ENCODE data around the gene WNT3A. TPM values are rescaled to one million over a fixed set of nuclear protein-coding genes. Genes with fewer than 3 reads are reported as not detected.
A peak's percentile ranks its signal among the peaks of the same experiment; 100 is the strongest.

Gene WNT3A
- total RNA-seq, 2 donors from 2014 or later = 0.11 to 0.46 TPM

DNA sequence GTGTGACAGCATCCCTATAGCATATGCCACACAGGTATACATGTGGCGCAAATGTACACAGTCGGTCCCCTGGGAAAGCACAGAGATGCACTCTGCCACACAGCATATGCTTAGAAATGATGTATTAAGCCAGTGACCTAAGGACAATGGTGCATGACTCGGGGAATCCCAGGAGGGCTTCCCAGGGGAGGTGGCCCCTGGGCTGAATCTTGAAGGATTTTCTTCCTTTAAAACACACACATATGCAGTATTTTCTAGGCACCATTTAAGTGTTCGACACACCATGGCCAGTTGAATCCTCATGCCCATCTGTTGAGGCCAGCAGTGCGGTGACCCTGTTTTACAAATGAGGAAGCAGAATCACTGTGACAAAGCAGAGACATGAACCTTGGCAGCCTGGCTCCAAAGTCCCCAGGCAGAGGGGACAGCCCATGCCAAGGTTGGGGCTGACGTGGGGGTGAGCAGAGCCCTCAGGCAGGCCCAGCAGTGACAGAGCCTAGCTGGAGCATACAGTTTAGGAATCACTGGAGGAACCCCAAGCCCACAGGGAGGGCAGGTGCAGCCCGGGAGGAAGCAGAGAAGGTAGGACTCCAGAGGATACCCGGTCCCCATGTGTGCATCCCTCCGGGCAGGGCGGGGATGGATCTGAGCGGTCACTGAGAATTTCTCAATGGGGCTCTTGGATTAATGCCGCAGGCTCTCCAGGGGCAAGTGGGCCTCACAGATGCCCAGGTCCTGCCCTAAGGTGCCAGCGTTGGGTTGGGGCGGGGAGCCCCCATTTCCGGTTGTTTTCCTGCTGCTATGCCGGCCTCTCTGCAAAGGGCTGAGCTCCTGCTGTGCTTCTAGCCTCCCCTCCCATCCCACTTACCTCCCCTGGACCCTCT lies 28.4 kb downstream of the WNT3A start:
- H3K36me3 Mint-ChIP-seq (ENCODE audit: low read depth) = no peaks in the 10 kb centered on the region

DNA sequence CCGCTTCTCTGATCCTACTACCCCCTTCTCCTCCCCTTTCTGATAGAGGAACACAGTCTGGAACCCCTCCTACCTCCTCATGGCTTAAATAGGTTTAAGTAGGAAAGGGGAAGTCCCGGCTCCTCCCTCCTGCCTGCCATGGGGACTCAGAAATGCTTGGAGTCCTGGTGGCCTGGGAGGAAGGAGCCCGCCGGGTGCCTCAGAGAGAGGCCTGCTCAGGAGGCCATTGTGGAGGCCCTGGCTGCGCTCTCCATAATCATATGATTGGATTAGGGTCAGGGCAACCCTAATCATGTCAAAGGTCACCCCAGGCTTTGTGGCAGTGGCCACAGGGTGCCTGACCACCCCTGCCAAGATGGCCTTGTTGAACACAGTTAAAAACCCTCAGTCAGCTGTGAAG lies 29.0 kb downstream of the WNT3A start:
- Histone ChIP-seq H3K9me3 (ENCODE audit: control insufficient read depth, low read length) (no peaks in the 10 kb centered on the region), H3K4me1 (ENCODE audit: control insufficient read depth, insufficient read depth, low read length) (peaks cover 4% of the 10 kb centered on the region), H3K9ac (ENCODE audit: extremely low read depth, low read length, poor library complexity, severe bottlenecking) (no peak overlapping the region), H3K4me3 (ENCODE audit: low read length) (no peak overlapping the region), H3K36me3 (ENCODE audit: control insufficient read depth, insufficient read depth, low read length) (no peaks in the 10 kb centered on the region), H3K27me3 (ENCODE audit: control insufficient read depth, insufficient read depth, low read length, poor library complexity, severe bottlenecking) (peaks cover 32% of the 10 kb centered on the region), H3K27ac (ENCODE audit: low read depth, low read length) (peak overlapping the region; percentile 99)
- peaks cover 5% of the 10 kb centered on the region for H3K9me3 Mint-ChIP-seq
- 75% methylated on average over 4 of the region's 5 CpGs; no CpG with 5 or more reads in 1 of the 2 experiments for WGBS, 2 experiments (ENCODE audit: insufficient coverage in 1 of 2, insufficient read length in 1 of 2)
- H3K4me1 Mint-ChIP-seq = peaks cover 3% of the 10 kb centered on the region
- no peak overlapping the region for H3K27ac Mint-ChIP-seq
- no peak overlapping the region for H3K4me3 Mint-ChIP-seq
- H3K27me3 Mint-ChIP-seq (ENCODE audit: insufficient read depth) = peaks cover 71% of the 10 kb centered on the region
- DNase-seq = no peak
- TF ChIP-seq, protein P1, sequence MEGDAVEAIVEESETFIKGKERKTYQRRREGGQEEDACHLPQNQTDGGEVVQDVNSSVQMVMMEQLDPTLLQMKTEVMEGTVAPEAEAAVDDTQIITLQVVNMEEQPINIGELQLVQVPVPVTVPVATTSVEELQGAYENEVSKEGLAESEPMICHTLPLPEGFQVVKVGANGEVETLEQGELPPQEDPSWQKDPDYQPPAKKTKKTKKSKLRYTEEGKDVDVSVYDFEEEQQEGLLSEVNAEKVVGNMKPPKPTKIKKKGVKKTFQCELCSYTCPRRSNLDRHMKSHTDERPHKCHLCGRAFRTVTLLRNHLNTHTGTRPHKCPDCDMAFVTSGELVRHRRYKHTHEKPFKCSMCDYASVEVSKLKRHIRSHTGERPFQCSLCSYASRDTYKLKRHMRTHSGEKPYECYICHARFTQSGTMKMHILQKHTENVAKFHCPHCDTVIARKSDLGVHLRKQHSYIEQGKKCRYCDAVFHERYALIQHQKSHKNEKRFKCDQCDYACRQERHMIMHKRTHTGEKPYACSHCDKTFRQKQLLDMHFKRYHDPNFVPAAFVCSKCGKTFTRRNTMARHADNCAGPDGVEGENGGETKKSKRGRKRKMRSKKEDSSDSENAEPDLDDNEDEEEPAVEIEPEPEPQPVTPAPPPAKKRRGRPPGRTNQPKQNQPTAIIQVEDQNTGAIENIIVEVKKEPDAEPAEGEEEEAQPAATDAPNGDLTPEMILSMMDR (conservative IDR thresholded peaks at IDR 0.05) = no peak
- H3K36me3 Mint-ChIP-seq (ENCODE audit: low read depth) = no peaks in the 10 kb centered on the region

More for the DNA sequence above, 28.4 kb downstream of the WNT3A start:
- Histone ChIP-seq H3K4me3 (ENCODE audit: low read length) (no peak overlapping the region), H3K27ac (ENCODE audit: low read depth, low read length) (peak overlapping the region; percentile 99), H3K4me1 (ENCODE audit: control insufficient read depth, insufficient read depth, low read length) (peaks cover 4% of the 10 kb centered on the region), H3K36me3 (ENCODE audit: control insufficient read depth, insufficient read depth, low read length) (no peaks in the 10 kb centered on the region), H3K9me3 (ENCODE audit: control insufficient read depth, low read length) (no peaks in the 10 kb centered on the region), H3K9ac (ENCODE audit: extremely low read depth, low read length, poor library complexity, severe bottlenecking) (no peak overlapping the region), H3K27me3 (ENCODE audit: control insufficient read depth, insufficient read depth, low read length, poor library complexity, severe bottlenecking) (peaks cover 30% of the 10 kb centered on the region)
- no peak overlapping the region for H3K4me3 Mint-ChIP-seq
- H3K4me1 Mint-ChIP-seq = peaks cover 3% of the 10 kb centered on the region
- DNase-seq = no peak
- H3K27ac Mint-ChIP-seq = no peak overlapping the region
- WGBS, 2 experiments (ENCODE audit: insufficient coverage in 1 of 2, insufficient read length in 1 of 2) = 92 to 93% methylated on average over 14 to 16 of the region's 16 CpGs
- TF ChIP-seq, protein P1 (conservative IDR thresholded peaks at IDR 0.05) = no peak
- peaks cover 68% of the 10 kb centered on the region for H3K27me3 Mint-ChIP-seq (ENCODE audit: insufficient read depth)
- H3K9me3 Mint-ChIP-seq = peaks cover 5% of the 10 kb centered on the region

DNA sequence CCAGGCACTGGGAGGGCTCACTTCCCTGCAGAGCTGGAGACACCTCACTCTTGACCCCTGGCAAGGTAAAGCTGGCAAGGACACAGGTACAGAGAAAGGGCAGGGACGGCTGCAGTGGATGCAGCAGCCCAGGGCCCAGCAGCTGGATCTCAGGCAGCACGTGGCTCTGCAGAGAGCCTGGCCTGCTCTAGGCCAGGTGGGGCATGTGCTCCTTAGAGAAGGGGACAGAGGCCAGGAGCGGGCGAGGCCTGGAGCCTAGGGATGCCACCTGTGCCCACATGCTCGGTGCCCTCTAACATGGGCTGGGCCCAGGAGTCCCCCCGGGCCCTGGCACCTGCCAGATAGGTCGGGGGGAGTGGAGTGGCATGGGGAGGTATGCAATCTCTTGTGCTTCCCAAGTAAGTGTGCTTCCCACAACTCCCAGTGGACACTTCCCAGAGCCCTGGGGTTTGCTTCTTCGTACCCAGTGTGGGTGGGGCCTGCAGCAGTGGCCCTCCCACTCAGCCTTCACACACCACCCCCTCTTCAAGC lies 30.0 kb downstream of the WNT3A start:
- Histone ChIP-seq H3K27ac (ENCODE audit: low read depth, low read length) (peak overlapping the region; percentile 99), H3K9ac (ENCODE audit: extremely low read depth, low read length, poor library complexity, severe bottlenecking) (no peak overlapping the region), H3K9me3 (ENCODE audit: control insufficient read depth, low read length) (no peaks in the 10 kb centered on the region), H3K4me3 (ENCODE audit: low read length) (no peak overlapping the region), H3K36me3 (ENCODE audit: control insufficient read depth, insufficient read depth, low read length) (no peaks in the 10 kb centered on the region), H3K27me3 (ENCODE audit: control insufficient read depth, insufficient read depth, low read length, poor library complexity, severe bottlenecking) (peaks cover 41% of the 10 kb centered on the region), H3K4me1 (ENCODE audit: control insufficient read depth, insufficient read depth, low read length) (peaks cover 4% of the 10 kb centered on the region)
- no peak overlapping the region for H3K27ac Mint-ChIP-seq
- WGBS, 2 experiments (ENCODE audit: insufficient coverage in 1 of 2, insufficient read length in 1 of 2) = 82 to 88% methylated on average over 6 to 8 of the region's 8 CpGs
- H3K4me3 Mint-ChIP-seq = no peak overlapping the region
- no peak for DNase-seq
- H3K9me3 Mint-ChIP-seq = peaks cover 5% of the 10 kb centered on the region
- peaks cover 62% of the 10 kb centered on the region for H3K27me3 Mint-ChIP-seq (ENCODE audit: insufficient read depth)
- no peaks in the 10 kb centered on the region for H3K36me3 Mint-ChIP-seq (ENCODE audit: low read depth)
- H3K4me1 Mint-ChIP-seq = peaks cover 3% of the 10 kb centered on the region
- TF ChIP-seq, protein P1 (conservative IDR thresholded peaks at IDR 0.05) = no peak
